ENCODE results near the gene SQSTM1. TPM values are rescaled to one million over a fixed set of nuclear protein-coding genes. Genes with fewer than 3 reads are reported as not detected.
A peak's percentile ranks its signal among the peaks of the same experiment; 100 is the strongest.

The SQSTM1 gene
- total RNA-seq, 1 donor = 229 TPM

DNA sequence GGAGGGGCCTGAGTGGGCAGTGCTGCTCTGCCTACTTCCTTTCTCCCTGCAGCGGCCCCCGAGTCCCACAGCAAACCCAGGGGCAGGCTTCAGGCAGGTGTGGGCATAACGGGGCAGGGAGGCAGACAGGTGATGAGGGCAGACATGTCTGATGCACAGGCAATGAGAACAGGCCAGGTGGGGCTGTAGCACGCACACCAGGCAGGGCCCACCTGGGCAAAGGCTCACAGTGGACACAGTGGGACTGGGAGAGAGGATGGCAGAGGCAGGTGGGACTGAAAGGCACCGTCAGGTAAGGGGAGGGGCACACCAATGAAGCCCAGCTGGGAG is 21.1 kb upstream of the SQSTM1 start:
- peaks cover 51% of the 10 kb centered on the region for H3K4me1 ChIP-seq (ENCODE audit: insufficient read depth, low read length)

DNA sequence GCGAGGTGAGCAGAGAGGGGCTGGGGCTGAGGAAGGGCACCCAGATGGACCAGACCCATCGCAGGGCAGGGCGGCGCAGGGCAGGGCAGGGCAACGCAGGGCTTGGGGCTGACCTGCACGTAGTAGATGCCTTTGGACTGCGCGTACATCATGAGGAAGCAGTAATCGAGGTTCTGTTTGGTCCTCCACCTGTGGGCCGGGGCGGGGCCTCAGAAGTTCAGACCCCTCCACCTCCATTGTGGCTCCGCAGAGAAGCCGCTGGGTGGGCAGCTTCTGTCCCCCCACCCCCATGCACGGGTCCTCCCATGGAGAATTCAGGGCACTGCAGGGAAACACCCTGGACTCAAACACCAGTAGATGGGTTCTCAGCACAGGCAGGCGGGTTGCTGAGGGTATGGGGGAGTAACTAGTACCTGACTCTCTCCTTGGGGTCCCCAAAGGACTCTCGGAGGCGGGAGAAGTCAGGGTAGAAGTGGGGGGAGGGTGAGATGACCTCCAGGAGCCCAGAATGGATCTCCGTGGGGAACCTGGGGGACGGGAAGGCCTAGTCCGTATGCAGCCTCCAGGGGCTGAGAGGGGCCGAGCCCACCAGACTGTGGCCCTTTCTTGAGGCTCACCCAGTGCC is 20.5 kb upstream of the SQSTM1 start:
- no peak overlapping the region for H3K4me3 ChIP-seq (ENCODE audit: low read length)

More for the DNA sequence above, 21.1 kb upstream of the SQSTM1 start:
- H3K9me3 ChIP-seq (ENCODE audit: low read depth, low read length) = no peaks in the 10 kb centered on the region
- no peak overlapping the region for H3K4me3 ChIP-seq (ENCODE audit: low read length)
- H3K27me3 ChIP-seq (ENCODE audit: insufficient read depth, low read length) = no peaks in the 10 kb centered on the region

DNA sequence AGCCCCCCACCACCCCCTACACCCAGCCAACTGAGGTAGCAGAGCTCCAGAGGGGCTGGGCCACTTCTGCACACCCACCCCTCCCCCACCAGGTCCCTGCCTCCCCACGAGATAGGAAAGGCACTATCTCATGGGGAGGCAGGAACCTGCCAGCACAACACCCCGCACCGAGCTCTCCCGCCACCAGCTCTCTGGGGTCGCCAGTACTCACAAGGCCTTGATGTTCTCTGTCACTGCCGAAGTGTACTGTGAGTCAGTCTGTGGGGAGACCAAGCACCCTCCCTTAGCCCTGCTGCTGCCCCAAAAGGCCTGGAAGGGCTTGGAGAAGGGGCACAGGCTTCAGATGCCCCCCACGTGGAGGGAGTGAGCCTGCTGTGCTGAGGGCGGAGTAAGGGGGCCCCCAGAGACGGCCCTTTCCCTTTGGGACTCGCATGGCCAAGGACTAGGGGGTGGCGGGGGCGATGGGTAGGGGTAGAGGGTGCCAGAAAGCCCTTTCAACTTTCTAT is 20.0 kb upstream of the SQSTM1 start:
- H3K4me1 ChIP-seq (ENCODE audit: insufficient read depth, low read length) = peaks cover 51% of the 10 kb centered on the region
- H3K9me3 ChIP-seq (ENCODE audit: low read depth, low read length) = no peaks in the 10 kb centered on the region
- H3K27me3 ChIP-seq (ENCODE audit: insufficient read depth, low read length) = no peaks in the 10 kb centered on the region
- H3K4me3 ChIP-seq (ENCODE audit: low read length) = no peak overlapping the region

More for the DNA sequence above, 20.5 kb upstream of the SQSTM1 start:
- H3K27me3 ChIP-seq (ENCODE audit: insufficient read depth, low read length) = no peaks in the 10 kb centered on the region
- H3K9me3 ChIP-seq (ENCODE audit: low read depth, low read length) = no peaks in the 10 kb centered on the region
- H3K4me1 ChIP-seq (ENCODE audit: insufficient read depth, low read length) = peaks cover 51% of the 10 kb centered on the region

DNA sequence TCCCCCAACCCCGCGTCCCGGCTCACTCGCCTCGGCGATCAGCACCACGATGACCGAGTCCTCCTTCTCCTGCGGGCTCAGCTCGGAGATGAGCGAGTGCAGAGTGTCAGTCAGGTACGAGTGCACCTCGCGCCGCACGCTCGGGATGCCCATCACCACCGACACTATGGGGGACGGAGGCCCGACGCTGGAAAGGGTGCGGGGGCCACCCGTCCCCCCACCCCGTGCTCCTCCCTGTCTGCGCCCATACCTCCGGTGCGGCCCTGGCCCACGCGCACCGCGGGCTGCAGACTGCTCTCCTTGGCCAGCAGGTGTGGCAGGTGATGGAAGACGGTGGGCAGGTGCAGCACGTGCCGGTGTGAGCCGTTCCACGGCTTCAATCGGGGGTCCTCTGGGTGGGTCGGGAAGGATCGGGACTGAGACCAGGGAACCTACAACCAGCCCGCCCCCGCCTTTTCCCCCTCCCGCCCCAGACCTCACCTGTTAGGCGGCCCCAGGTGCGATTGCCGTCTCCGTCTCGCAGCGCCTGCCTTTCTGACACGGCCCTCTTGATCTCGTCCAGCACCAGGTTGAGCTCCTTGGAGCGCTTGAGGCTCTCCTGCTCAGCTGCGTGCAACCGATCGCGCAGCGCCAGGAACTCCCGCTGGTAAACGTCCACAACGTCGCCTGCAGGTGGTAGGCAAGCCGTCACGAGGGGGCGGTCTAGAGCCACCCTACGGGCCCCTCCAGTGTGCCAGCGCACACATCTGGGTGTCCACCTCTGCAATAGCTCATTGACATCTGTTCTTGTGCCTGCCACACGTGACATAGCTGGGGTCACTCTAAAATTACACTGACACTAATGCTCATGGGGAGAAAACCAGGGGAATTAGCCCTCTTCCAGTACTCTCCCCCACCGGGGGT is 19.1 kb upstream of the SQSTM1 start:
- no peak overlapping the region for H3K4me3 ChIP-seq (ENCODE audit: low read length)
- no peaks in the 10 kb centered on the region for H3K9me3 ChIP-seq (ENCODE audit: low read depth, low read length)
- no peaks in the 10 kb centered on the region for H3K27me3 ChIP-seq (ENCODE audit: insufficient read depth, low read length)
- peaks cover 47% of the 10 kb centered on the region for H3K4me1 ChIP-seq (ENCODE audit: insufficient read depth, low read length)

DNA sequence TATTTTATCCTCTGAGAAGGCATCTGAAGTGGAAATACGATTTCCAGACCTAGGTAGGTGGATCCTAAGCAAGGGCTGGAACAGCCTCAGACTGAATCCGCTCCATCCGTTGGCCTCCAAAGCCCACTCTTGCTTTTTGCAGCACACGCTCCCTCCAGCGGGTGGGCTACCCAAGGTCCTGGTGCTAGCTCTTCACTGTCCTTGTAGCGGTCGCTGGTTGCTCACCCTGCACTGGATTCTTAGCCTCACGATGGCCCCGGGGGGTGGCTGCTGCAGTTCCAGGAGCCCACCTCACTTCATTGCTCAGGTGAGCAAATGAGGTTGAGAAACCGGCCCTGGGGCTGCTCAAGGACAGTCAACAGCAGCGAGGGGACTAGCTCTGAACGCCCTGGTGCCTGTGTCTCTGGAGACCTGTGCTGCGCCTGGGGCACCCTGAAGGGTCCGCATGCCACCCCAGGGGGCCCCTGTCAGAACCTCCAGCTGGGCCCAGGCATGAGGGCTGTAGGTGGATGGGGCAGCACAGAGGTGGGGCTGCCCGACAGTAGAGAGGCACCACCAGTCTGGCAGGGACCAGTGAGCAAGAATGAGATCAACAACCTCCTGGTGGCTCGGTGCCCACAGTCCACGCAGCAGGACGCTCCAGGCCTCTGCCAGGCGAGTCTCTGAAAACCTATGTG is 18.4 kb upstream of the SQSTM1 start:
- Histone ChIP-seq H3K4me3 (ENCODE audit: low read length) (no peak overlapping the region), H3K9me3 (ENCODE audit: low read depth, low read length) (no peaks in the 10 kb centered on the region), H3K4me1 (ENCODE audit: insufficient read depth, low read length) (peaks cover 42% of the 10 kb centered on the region), H3K27me3 (ENCODE audit: insufficient read depth, low read length) (no peaks in the 10 kb centered on the region)

DNA sequence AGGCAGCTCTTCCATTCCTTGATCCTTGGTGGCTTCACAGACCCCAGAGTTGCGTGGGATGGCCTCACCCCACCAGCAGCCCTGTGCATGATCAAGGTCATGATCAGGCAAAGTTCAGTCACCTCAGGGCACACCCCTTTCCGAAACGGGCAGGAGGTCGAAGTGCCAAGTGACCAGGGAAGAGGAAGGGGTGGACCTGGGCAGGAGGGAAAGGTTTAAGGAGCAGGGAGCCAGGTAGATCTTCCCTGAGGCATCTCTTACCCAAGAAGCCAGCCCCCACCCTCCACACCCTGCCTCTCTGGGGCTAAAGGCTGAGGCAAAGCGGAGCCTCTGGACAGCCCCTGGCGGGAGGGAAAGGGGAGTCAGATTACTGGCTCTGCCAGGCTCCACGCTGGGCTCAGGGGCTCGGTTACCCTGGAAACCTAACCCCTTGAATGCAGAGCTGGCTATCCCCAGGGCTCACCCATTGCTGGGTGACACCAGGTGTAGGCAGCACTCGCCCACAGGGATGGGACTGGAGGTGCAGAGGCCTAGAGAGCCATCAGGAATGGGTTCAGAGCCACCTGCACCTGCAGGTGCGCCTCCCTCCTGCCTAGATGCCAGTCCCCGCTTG is 17.6 kb upstream of the SQSTM1 start:
- Histone ChIP-seq H3K4me3 (ENCODE audit: low read length) (no peak overlapping the region), H3K4me1 (ENCODE audit: insufficient read depth, low read length) (peaks cover 49% of the 10 kb centered on the region), H3K27me3 (ENCODE audit: insufficient read depth, low read length) (no peaks in the 10 kb centered on the region), H3K9me3 (ENCODE audit: low read depth, low read length) (no peaks in the 10 kb centered on the region)

DNA sequence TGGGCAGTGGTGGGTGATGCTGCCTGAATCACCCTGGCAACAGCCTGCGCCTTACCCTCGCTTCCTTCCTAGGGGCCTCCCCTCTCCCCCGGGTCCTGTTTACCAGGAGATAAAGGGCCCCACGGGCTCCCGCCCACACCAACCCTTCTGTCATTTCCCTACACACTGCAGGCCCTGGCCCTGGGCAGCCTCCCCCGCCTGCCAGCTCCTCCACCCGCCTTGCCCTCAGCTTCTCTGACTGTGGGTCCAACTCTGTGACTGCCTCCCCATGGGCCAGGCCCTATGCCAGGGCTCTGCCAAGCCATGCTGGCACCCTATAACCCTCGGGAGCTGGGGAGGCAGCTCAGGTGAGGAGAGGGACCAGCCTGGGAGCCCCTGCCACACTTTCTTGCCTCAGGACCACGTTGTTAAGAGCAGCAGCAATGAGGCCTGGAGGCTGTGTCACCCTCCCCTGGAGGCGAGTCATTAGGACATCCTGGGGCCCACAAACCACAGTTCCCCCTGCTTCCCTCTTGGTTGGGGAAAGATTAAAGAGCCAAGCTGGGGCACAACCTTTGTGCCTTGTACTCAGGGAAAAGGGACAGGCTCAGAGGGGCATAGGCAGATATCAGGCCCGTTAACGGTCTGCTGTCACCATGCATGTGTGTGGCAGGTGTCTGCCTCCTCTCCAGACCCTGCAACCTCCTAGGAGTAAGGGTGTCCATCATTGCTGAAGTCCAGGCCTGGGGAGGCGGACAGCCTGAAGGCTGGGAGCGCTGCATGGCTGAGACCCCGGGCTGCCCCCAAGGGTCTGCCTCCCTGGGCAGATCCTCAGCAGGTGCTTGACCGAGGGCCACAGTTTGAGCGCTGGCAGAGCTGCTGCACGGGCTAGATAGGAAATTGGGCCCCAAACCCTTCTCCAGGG is 16.8 kb upstream of the SQSTM1 start:
- Histone ChIP-seq H3K4me1 (ENCODE audit: insufficient read depth, low read length) (peaks cover 50% of the 10 kb centered on the region), H3K9me3 (ENCODE audit: low read depth, low read length) (no peaks in the 10 kb centered on the region), H3K4me3 (ENCODE audit: low read length) (no peak overlapping the region), H3K27me3 (ENCODE audit: insufficient read depth, low read length) (no peaks in the 10 kb centered on the region)

DNA sequence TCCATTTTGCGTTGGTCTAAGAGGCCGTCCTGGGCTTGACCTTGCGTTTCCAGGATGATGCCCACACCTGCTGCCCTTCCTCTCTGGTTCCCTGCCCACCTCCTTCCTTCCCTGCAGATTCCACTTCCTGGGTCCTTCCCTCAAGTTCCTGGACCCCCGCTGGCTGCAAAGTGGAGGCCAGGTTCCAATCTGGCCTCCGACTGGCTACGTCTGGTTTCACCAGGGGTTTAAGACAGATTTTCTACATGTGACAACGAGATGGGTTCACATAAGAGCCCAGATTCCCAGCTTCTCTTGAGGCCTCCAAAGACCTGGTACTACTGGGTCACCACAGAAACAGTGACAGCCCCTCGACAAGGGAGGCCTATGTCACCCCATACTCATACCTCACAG is 16.2 kb upstream of the SQSTM1 start:
- H3K27me3 ChIP-seq (ENCODE audit: insufficient read depth, low read length) = no peaks in the 10 kb centered on the region
- peaks cover 50% of the 10 kb centered on the region for H3K4me1 ChIP-seq (ENCODE audit: insufficient read depth, low read length)
- H3K9me3 ChIP-seq (ENCODE audit: low read depth, low read length) = no peaks in the 10 kb centered on the region
- no peak overlapping the region for H3K4me3 ChIP-seq (ENCODE audit: low read length)

DNA sequence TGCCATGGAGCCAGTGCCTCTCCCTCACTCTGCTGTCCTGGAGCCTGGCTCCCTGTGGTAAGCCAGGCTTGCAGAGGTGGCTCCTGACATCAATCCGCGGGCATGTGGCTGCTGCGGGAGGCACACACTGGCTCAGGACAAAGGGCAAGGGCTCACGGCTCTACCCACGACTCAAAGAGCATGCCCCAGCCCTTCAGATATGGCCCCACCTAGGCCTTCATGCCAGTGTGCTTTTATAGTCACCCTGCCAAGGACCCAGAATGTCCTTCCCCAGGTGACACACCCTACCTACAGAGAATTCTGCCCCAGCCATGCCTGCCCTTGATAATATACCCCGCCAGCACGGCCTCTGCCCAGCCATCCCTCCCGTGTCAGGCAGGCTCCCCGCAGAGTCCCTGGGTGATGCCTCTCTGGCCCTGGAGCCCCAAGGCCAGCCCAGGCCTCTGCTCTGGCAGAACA is 15.6 kb upstream of the SQSTM1 start:
- Histone ChIP-seq H3K4me3 (ENCODE audit: low read length) (peak overlapping the region; percentile 59), H3K4me1 (ENCODE audit: insufficient read depth, low read length) (peaks cover 50% of the 10 kb centered on the region), H3K9me3 (ENCODE audit: low read depth, low read length) (no peaks in the 10 kb centered on the region), H3K27me3 (ENCODE audit: insufficient read depth, low read length) (no peaks in the 10 kb centered on the region)

DNA sequence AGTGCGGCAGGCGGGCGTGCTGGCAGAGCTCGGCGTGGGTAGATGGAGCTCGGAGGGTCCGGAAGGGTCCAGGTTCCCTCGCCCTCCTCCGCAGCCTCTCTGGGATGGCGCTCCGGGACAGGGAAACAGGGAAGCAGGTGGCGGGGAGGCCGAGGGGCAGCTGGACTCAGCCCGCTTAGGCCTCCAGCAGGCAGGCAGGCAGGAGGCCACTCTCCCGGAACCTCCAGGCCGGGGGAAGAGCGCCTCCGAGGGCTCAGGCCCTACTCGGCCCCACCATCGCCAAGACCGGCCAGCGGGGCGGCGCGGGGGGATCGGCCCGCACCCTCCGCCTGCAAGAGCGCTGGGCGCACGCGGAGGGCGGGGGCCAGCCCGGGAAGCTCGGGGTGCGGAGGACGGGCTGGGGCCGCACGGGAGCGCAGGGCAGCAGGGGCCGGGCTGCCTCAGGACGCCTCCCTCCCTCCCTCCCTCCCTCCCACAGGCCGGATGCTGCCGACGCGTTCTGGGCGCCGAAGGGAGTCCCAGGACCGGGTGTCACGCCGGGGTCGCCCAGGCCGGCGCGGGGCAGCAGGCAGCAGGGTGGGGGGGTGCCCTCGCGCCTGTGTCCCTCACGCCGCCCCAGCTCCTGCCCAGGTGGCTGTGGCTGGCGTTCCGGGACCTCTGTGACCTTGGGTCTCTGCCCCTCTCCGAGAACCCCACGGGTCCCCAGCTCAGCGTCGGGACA is 15.0 kb upstream of the SQSTM1 start:
- H3K4me3 ChIP-seq (ENCODE audit: low read length) = peak overlapping the region; percentile 59
- H3K27me3 ChIP-seq (ENCODE audit: insufficient read depth, low read length) = no peaks in the 10 kb centered on the region
- no peaks in the 10 kb centered on the region for H3K9me3 ChIP-seq (ENCODE audit: low read depth, low read length)
- H3K4me1 ChIP-seq (ENCODE audit: insufficient read depth, low read length) = peaks cover 50% of the 10 kb centered on the region

DNA sequence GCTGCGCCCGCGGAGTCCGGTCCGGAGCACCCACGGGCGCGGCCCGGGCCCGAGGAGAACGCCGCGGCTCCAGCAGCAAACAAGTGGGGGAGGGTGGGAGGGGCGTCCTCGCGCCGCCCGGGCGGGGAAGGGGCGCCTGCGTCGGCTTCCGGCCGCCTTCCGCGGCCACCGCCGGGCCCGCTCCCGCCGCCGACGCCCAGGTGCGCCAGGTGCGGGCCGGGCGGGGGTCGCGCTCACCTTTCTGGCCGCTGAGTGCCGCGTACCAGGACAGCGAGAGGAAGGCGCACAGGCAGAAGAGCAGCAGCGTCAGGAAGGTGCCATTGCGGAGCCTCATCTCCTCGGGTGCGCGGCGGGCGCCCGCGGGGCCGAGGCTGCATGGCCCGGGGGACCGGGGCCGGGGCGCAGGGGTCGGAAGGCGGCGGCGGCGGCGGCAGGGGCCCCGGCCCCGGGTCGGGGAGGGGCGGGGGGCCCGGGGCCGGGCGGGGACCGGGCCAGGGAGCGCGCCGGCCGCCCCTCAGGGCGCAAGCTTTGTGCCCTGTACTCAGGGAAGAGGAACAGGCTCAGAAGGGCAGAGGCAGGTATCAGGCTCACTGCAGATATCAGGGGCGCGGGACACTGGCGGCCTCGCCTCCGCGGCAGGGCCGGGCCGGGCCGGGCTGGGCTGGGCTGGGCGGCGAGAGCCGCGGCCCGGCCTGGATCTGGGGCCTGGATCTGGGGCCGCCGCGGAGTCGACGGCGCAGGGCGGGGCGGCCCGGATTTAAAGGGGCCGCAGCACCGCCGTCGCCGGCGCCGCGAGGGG is 14.3 kb upstream of the SQSTM1 start, which contains the start of gene MGAT4B:
Gene MGAT4B, minus strand, starts transcription at position 617 of the 799 bp plus-strand sequence. Its CDS starts 283 bp downstream, at position 334.
- Histone ChIP-seq H3K4me3 (ENCODE audit: low read length) (peak within 1 kb of the TSS; percentile 59), H3K27me3 (ENCODE audit: insufficient read depth, low read length) (no peaks in the 10 kb centered on the region), H3K4me1 (ENCODE audit: insufficient read depth, low read length) (peaks cover 50% of the 10 kb centered on the region), H3K9me3 (ENCODE audit: low read depth, low read length) (no peaks in the 10 kb centered on the region)

DNA sequence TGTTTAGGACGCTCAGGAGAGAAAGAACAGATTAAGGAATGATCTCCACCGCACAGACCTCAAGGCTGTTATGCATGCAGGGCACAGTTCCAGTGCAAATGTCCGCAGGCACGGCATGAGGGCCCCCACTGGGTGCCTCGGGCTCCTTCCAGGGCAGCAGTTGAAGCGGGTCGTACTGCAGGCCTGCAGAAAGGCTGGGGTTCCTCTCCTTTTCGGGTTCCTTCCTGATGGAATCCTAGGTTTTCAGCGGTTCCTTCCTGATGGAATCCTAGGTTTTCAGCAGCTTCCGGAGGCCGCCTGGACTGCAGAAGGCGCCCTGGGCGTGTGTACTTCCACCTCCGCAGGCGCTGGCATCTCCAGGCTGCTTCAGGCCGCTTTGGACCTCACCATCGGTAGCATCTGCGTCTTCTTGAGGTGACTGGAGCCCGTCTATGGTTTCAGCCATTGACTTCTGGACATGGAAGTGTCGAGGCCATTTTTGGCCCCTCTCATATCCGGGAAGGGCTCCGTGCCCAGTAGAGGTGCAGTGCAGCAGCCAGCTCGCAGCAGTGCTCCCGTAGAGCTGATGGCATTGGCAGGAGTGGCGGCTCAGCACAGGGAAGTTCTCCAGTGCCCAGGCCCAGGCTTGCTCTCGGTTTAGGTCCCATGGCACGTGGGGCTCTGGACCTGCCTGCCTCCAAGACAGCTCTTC is 8.4 kb upstream of the SQSTM1 start:
- peaks cover 19% of the 10 kb centered on the region for H3K4me1 ChIP-seq (ENCODE audit: insufficient read depth, low read length)
- H3K27me3 ChIP-seq (ENCODE audit: insufficient read depth, low read length) = no peaks in the 10 kb centered on the region
- no peaks in the 10 kb centered on the region for H3K9me3 ChIP-seq (ENCODE audit: low read depth, low read length)
- H3K4me3 ChIP-seq (ENCODE audit: low read length) = no peak overlapping the region

All from mononuclear cell (primary cell).